Vagina (tissue), 2 donors: ENCODE results near the gene SEC11A.

Experiments
- POLR2AphosphoS5 ChIP-seq, 2 donors: sonication (generic); formaldehyde crosslinking; IDR thresholded peaks; one replicate each; pipeline ENCODE4 v1.9.0; 2017; ENCODE audit warnings: antibody characterized with exemption in 2 of 2, mild to moderate bottlenecking in 2 of 2, low read depth in 1 of 2; ENCODE audit not compliant: insufficient read depth in 1 of 2
- TF ChIP-seq, protein P1 (sequence below), 3 experiments: fragments of 450-650 bp in 2 of 3; fragments of 200-600 bp in 1 of 3; sonication (generic) in 1 of 3; IDR thresholded peaks; one replicate each; pipeline ENCODE4 v1.5.1; 2017 to 2019; ENCODE audit warnings: antibody characterized with exemption in 3 of 3, mild to moderate bottlenecking in 2 of 3, moderate library complexity in 2 of 3

DNA sequence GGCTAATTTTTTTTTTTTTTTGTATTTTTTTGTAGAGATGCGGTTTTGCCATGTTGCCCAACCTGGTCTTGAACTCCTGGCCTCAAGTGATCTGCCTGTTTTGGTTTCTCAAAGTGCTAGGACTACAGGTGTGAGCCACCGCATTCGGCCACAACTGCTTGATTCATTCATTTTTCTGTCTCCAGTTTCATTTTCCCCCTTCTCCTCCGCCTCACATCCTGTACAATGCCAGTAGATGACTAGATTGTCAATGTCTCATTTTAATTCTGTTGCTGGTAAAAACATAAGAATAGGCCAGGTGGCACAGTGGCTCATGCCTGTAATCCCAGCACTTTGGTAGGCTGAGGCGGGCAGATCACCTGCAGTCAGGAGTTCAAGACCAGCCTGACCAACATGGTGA, 20.4 kb upstream of the SEC11A start:
- TF ChIP-seq POLR2AphosphoS5 (IDR thresholded peaks at IDR 0.05; ENCODE audit: insufficient read depth in 1 of 2, low read depth in 1 of 2), result no peak
- TF ChIP-seq, protein P1, sequence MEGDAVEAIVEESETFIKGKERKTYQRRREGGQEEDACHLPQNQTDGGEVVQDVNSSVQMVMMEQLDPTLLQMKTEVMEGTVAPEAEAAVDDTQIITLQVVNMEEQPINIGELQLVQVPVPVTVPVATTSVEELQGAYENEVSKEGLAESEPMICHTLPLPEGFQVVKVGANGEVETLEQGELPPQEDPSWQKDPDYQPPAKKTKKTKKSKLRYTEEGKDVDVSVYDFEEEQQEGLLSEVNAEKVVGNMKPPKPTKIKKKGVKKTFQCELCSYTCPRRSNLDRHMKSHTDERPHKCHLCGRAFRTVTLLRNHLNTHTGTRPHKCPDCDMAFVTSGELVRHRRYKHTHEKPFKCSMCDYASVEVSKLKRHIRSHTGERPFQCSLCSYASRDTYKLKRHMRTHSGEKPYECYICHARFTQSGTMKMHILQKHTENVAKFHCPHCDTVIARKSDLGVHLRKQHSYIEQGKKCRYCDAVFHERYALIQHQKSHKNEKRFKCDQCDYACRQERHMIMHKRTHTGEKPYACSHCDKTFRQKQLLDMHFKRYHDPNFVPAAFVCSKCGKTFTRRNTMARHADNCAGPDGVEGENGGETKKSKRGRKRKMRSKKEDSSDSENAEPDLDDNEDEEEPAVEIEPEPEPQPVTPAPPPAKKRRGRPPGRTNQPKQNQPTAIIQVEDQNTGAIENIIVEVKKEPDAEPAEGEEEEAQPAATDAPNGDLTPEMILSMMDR (IDR thresholded peaks at IDR 0.05), result no peak
